ENCODE results near the gene CSRP3.

Gene CSRP3

DNA sequence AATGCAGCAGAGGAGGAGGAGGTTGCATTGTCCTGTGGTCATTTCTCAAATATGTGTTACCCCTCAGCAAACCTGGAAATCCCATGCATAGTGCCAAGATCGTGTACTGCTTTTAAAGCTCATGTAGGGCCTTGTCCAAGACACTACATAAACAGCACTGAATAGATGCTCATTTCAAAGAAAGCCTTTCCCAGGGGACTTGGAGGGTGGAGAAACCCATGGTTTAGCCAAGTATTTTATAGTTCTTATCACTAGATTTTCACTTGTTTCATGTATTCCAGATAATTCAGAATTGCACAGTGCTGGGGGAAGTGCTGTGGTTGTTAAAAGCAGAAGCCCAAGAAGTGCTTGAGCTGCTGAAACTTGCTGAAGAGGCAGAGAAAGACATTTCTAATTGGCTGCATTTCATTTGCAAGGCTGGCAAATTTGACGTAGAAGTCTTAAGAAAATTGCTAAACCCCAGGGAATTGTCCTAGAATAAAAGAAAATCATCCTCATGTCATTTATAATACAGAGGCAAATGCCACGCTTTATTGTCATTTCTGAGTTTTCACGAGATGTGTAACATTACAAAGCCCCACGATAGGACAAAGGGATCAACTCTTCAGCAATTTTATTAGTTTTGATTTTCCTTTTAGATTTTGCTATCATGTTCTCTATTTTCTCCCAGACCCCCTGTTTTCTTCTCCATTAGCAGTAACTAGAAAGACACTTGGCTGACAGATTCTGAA, 20.1 kb downstream of the CSRP3 start:
- TF ChIP-seq CTCF (IDR thresholded peaks at IDR 0.05; ENCODE audit: extremely low read depth, insufficient read depth, missing control alignments), result no peak
- in situ Hi-C loops (cut with MboI; ENCODE audit: low pct_unique_long_range_greater_than_20kb, low sequenced_read_pairs, unreplicated experiment), result no loop called here
- DNase-seq (ENCODE audit: low spot score), result no peak

DNA sequence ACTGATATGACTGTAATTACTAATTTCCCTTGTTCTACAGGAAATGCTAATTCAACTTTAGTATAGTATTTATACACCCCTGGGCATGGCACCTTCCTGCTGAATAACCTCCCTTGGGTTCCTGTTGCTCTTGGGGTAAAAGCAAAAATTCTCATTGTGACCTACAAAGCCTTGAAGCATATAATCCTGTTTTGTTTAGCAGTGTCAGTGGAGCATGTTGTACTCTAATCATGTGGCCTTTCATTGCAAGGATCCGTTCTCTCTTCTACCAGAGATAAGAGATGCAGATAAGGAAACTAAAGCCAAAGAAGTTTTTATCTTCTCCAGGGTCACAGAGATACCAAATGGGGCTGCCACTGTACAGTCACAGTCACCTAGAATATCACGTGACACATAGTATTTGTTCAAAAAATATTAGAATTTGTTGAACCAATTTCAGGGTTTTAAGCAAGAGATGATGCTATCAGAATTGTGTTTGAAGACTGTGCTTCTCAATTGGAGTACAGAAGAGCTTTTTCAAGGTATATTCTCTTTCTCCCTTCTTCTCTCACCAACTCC, 25.1 kb downstream of the CSRP3 start:
- no peak for TF ChIP-seq CTCF (IDR thresholded peaks at IDR 0.05; ENCODE audit: extremely low read depth, insufficient read depth, missing control alignments)
- DNase-seq (ENCODE audit: low spot score), result no peak
- in situ Hi-C loops (cut with MboI; ENCODE audit: low pct_unique_long_range_greater_than_20kb, low sequenced_read_pairs, unreplicated experiment), result no loop called here

DNA sequence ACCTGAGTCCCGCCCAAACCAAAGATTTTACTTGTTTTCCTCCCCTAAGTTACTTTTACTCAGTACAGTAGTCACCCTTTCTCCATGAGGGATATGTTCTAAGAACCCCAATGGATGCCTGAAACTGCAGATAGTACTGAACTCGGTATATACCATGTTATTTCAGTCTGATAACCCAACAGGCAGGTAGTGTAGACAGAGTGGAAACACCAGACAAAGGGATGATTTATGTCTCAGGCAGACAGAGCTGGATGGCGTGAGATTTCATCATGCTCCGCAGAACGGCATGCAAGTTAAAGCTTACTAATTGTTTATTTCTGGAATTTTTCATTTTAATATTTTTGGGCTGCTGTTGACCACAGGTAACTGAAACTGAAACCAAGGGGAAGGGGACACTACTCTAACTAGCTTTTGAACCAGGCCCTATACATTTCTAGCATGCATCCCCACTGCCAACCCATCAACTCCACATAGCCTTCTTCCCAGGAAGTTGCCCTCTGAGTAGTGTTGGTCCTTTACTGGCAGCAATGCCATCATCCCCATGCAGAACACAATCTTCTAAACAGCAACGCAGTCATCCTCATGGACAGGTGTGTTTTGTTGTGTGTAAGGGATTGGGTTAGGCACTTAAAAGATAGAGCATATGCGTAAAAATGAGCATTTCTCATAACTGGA, 27.7 kb downstream of the CSRP3 start:
- in situ Hi-C loops (cut with MboI; ENCODE audit: low pct_unique_long_range_greater_than_20kb, low sequenced_read_pairs, unreplicated experiment), result no loop called here

GRCh38 chr11:19173004-19173689, 28.6 kb downstream of the CSRP3 start:
- in situ Hi-C loops (cut with MboI; ENCODE audit: low pct_unique_long_range_greater_than_20kb, low sequenced_read_pairs, unreplicated experiment), result no loop called here
- DNase-seq (ENCODE audit: low spot score), result no peak
- no peak for TF ChIP-seq CTCF (IDR thresholded peaks at IDR 0.05; ENCODE audit: extremely low read depth, insufficient read depth, missing control alignments)

More for the DNA sequence above, 27.7 kb downstream of the CSRP3 start:
- TF ChIP-seq CTCF (IDR thresholded peaks at IDR 0.05; ENCODE audit: extremely low read depth, insufficient read depth, missing control alignments), result no peak
- DNase-seq (ENCODE audit: low spot score), result no peak

GRCh38 chr11:19168090-19168489, 33.7 kb downstream of the CSRP3 start:
- in situ Hi-C loops (cut with MboI; ENCODE audit: low pct_unique_long_range_greater_than_20kb, low sequenced_read_pairs, unreplicated experiment), result no loop called here
- TF ChIP-seq CTCF (IDR thresholded peaks at IDR 0.05; ENCODE audit: extremely low read depth, insufficient read depth, missing control alignments), result no peak
- DNase-seq (ENCODE audit: low spot score), result no peak

DNA sequence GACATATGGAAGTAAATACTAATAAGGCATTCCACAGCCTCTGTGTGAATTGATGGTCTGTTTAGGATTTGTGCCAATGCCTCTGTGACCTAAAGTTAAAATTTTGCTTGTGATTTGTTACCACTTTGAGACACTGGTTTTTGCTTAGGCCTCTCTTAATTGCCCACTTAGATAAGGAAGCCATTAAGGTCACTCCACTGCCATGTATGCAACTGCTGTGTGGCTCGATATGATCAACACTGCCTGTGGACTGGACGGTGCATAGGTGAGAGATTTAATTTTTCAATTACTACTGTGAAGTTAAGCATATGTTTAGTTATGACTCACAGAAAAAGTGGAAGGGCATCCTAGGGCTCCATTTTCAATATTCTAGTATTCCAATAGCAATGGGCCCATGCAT, 36.9 kb downstream of the CSRP3 start:
- no peak for TF ChIP-seq CTCF (IDR thresholded peaks at IDR 0.05; ENCODE audit: extremely low read depth, insufficient read depth, missing control alignments)
- in situ Hi-C loops (cut with MboI; ENCODE audit: low pct_unique_long_range_greater_than_20kb, low sequenced_read_pairs, unreplicated experiment), result no loop called here
- DNase-seq (ENCODE audit: low spot score), result no peak

All from GM13977 (cell line).